ENCODE measurements around the gene UBALD1. TPM values are rescaled to one million over a fixed set of nuclear protein-coding genes. Genes with fewer than 3 reads are reported as not detected.

UBALD1 gene
- total RNA-seq, 4 donors from 2014 or later: 5.9 to 17.0 (median 9.6) TPM

DNA sequence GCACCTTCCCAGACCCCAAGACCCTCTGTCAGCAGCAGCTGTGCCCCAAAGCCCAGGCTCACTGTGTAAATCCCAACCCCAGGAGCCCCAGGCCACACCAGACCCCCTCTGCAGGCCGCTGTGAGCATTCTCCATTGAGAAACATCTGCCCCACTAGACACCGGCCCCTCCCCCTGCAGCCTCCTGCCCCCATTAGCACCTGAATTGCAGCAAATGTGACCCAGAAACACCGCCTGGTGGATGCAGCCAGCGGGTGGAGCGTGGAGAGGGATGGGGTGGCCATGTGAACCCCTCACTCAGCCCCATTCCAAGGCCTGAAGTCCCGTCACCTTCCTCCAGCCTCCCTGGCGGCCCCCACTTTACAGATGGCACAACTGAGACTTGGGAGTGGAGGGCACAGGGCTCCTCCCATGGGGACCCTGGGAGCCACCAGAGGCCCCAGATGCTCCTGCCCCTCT, 2.2 kb downstream of the UBALD1 start:
- DNase-seq: no peak
- H3K4me1 ChIP-seq: peaks cover 45 to 64% (median 50%) of the 10 kb centered on the region in 3 donors
- peak overlapping the region in 3 of 4 donors; percentile 69 to 99 (median 97) for H3K4me3 ChIP-seq
- TF ChIP-seq, protein P1, sequence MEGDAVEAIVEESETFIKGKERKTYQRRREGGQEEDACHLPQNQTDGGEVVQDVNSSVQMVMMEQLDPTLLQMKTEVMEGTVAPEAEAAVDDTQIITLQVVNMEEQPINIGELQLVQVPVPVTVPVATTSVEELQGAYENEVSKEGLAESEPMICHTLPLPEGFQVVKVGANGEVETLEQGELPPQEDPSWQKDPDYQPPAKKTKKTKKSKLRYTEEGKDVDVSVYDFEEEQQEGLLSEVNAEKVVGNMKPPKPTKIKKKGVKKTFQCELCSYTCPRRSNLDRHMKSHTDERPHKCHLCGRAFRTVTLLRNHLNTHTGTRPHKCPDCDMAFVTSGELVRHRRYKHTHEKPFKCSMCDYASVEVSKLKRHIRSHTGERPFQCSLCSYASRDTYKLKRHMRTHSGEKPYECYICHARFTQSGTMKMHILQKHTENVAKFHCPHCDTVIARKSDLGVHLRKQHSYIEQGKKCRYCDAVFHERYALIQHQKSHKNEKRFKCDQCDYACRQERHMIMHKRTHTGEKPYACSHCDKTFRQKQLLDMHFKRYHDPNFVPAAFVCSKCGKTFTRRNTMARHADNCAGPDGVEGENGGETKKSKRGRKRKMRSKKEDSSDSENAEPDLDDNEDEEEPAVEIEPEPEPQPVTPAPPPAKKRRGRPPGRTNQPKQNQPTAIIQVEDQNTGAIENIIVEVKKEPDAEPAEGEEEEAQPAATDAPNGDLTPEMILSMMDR (IDR thresholded peaks at IDR 0.05): no peak
- no peak for TF ChIP-seq POLR2A (IDR thresholded peaks at IDR 0.05)
- peaks cover 0 to 30% (median 14%) of the 10 kb centered on the region in 3 donors for H3K36me3 ChIP-seq
- H3K27me3 ChIP-seq: no peaks in the 10 kb centered on the region
- peak overlapping the region in 2 of 4 donors; percentile 48 to 96 for H3K27ac ChIP-seq
- 75% methylated on average over 2 of the region's 7 CpGs; no CpG with 5 or more reads in 1 of the 2 donors for WGBS, 2 donors
- intact Hi-C loops (cut with DNase I): no loop called here
- H3K9me3 ChIP-seq: no peaks in the 10 kb centered on the region

GRCh38 chr16:4611337-4612021, 3.2 kb downstream of the UBALD1 start:
- H3K4me1 ChIP-seq: peaks cover 39 to 60% (median 42%) of the 10 kb centered on the region in 3 donors
- H3K27me3 ChIP-seq: no peaks in the 10 kb centered on the region
- H3K9me3 ChIP-seq: no peaks in the 10 kb centered on the region
- H3K36me3 ChIP-seq: peaks cover 0 to 36% (median 14%) of the 10 kb centered on the region in 3 donors
- WGBS, 2 donors: 64 to 65% methylated on average over 8 of the region's 22 CpGs
- intact Hi-C loops (cut with DNase I): no loop called here
- peak overlapping the region in 1 of 4 donors; percentile 12 for H3K4me3 ChIP-seq
- no peak for DNase-seq
- H3K27ac ChIP-seq: peak overlapping the region in 3 of 4 donors; percentile 14 to 48 (median 28)
- TF ChIP-seq, protein P1 (IDR thresholded peaks at IDR 0.05): no peak
- TF ChIP-seq POLR2A (IDR thresholded peaks at IDR 0.05): no peak

DNA sequence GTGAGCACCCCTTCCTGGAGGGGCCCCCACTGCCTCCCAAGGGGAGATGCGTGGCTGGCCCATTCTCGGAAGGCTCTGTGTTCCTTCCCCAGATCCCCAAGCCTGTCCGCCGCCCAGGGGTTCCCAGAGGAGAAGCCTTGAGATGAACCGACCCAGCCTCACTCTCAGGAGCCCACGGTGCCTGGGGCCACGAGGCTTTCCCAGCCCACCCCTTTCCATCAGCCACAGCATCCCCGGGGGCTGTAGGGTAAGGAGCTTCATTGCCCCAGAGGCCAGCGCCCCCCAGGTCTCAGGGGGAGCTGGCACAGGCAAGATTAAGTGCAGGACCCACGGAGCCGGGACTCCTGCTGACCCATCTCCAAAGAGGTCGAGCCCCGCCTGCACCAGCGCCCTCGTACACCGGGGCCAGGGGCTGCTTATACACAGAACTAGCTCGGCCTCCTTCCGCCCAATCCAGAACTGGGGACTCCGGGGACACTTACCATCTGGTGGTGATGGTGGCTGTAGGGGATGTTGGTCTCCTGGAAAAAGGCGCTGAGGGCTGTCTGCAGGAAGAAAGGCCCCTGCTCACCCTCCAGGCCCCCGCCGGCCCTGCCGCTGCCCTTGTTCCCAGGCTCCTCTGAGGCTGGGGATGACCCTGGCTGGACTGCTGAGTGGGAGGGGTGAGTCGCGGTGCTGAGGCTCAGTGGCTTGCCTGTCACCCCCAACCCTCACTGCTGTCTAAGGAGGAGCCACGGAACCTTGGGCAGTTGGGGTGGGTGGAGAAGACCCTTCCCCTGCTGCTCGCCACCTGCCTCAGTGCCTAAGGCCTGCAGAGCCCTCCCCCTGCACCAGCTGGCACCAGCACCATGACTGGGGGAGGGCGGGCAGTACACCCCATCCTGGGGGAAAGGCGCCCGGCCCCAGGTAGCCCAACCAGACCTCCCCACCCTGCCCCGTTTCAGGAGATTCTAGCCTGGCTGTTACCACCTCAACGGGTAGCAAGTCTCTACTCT, 4.4 kb downstream of the UBALD1 start:
- H3K4me3 ChIP-seq: no peak overlapping the region
- no peaks in the 10 kb centered on the region for H3K9me3 ChIP-seq
- WGBS, 2 donors: 83 to 100% methylated on average over 1 to 4 of the region's 32 CpGs
- H3K4me1 ChIP-seq: peaks cover 33 to 57% (median 36%) of the 10 kb centered on the region in 3 donors
- no peak for DNase-seq
- H3K36me3 ChIP-seq: peaks cover 0 to 36% (median 14%) of the 10 kb centered on the region in 3 donors
- intact Hi-C loops (cut with DNase I): no loop called here
- no peak for TF ChIP-seq POLR2A (IDR thresholded peaks at IDR 0.05)
- TF ChIP-seq, protein P1 (IDR thresholded peaks at IDR 0.05): no peak
- H3K27ac ChIP-seq: no peak overlapping the region
- no peaks in the 10 kb centered on the region for H3K27me3 ChIP-seq

- Histone ChIP-seq H3K4me3 (no peak overlapping the region), H3K4me1 (peaks cover 27 to 50% (median 32%) of the 10 kb centered on the region in 3 donors), H3K36me3 (peaks cover 0 to 36% (median 14%) of the 10 kb centered on the region in 3 donors), H3K9me3 (no peaks in the 10 kb centered on the region), H3K27me3 (no peaks in the 10 kb centered on the region), H3K27ac (no peak overlapping the region)
- DNase-seq: no peak
- WGBS, 2 donors: 89% methylated on average over 14 of the region's 45 CpGs; no CpG with 5 or more reads in 1 of the 2 donors
- TF ChIP-seq, protein P1 (IDR thresholded peaks at IDR 0.05): no peak
- no peak for TF ChIP-seq POLR2A (IDR thresholded peaks at IDR 0.05)
- intact Hi-C loops (cut with DNase I): no loop called here
These were observed 5.3 kb downstream of the UBALD1 start for GRCh38 chr16:4609200-4610010.

Data from esophagus squamous epithelium (tissue), 5 donors.